Progenitor cell of endocrine pancreas (in vitro differentiated cells): ENCODE measurements around the gene MMAB. TPM values are rescaled to one million over a fixed set of nuclear protein-coding genes. Genes with fewer than 3 reads are reported as not detected.

Source experiments
- DNase-seq: peaks from one replicate; pipeline ENCODE4 v3.0.0; 2021; ENCODE audit warnings: low spot score; ENCODE audit not compliant: unreplicated experiment
- H3K27ac Mint-ChIP-seq: 2 replicates; pipeline ENCODE4 v1.8.0; 2021; ENCODE audit warnings: mild to moderate bottlenecking, moderate library complexity, mixed read lengths
- H3K27me3 Mint-ChIP-seq: 2 replicates; pipeline ENCODE4 v1.8.0; 2021; ENCODE audit warnings: mixed read lengths
- H3K36me3 Mint-ChIP-seq: 2 replicates; pipeline ENCODE4 v1.8.0; 2022; ENCODE audit warnings: mixed read lengths; ENCODE audit not compliant: insufficient read depth
- H3K4me1 Mint-ChIP-seq: 2 replicates; pipeline ENCODE4 v1.8.0; 2021; ENCODE audit warnings: low read depth, mixed read lengths
- H3K4me3 Mint-ChIP-seq: 2 replicates; pipeline ENCODE4 v1.8.0; 2021; ENCODE audit warnings: low read depth, mild to moderate bottlenecking, moderate library complexity, mixed read lengths
- H3K9me3 Mint-ChIP-seq: 2 replicates; pipeline ENCODE4 v1.8.0; 2021; ENCODE audit warnings: low read depth, mixed read lengths
- CTCF ChIP-seq: fragments of 200-600 bp; sonication (generic); IDR thresholded peaks from one replicate; pipeline ENCODE4 v1.5.0; 2021; ENCODE audit warnings: antibody characterized with exemption, mild to moderate bottlenecking; ENCODE audit not compliant: unreplicated experiment
- long read RNA-seq: library from polyadenylated mRNA; unstranded; transcript quantifications from one replicate; pipeline ENCODE4 v2.0.0, GENCODE V29; 2020
- total RNA-seq: library from RNA; stranded (reverse); gene quantifications from 2 replicates; pipeline ENCODE4 v1.2.1, GENCODE V29; 2021

MMAB gene
- total RNA-seq: 35.3 and 39.3 TPM in 2 replicates
- long read RNA-seq, full-length matches to known transcripts: 37 of 57 reads
- long read RNA-seq, partial matches to known transcripts: 2 of 57 reads
- long read RNA-seq, other reads (novel, unspliced or antisense): 18 of 57 reads

DNA sequence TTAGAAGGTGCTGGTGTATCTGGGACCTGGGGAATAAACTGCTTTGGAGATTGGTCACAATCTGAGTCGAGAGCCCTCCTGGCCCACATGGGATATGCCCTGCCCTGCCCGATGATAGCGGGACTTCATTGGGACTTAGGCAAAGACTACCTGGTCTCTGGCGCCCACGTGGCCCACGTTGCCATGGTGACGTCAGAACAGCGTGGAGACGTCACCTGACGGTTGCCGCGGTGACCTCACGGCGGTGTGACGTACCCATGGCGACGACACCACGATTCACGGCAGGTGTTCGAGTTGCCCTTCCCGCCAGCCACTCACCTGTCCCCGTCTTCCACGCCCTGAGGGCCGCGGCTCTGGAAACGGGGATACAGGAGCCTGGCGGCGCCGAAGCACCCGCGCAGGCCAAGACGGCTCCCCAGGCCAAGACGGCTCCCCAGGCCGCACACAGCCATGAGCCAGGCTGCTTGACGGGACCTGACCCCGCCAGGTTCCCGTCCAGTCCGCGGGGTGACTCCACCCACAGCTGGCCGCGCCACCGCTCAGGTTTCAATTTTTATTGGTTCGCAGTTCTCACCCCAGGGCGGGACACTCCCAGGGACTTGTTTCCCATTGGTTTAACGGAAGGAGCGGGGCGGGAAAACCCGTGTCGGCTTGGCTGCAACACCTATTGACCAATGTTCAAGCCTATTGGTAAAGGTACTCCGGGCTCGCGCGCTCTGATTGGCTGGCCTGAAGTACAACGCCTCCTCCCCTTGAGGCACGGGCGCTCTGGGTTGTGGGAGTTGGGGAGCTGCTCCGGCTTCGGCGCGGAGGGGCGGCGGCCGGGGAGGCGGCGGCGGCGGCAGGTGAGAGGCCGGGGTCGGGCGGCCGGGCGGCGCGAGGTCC is at the start of gene MMAB, which contains the start of gene MVK:
TSS of gene MMAB (minus strand) at position 476 of the 885 bp plus-strand sequence. CDS start at position 452, 24 bp downstream.
TSS of gene MVK (plus strand) at position 766 of the 885 bp plus-strand sequence. CDS start 1,029 bp downstream, outside the sequence.
- peak within 1 kb of the TSS; percentile 97 for H3K27ac Mint-ChIP-seq
- no peak for TF ChIP-seq CTCF
- peak; percentile 97 for DNase-seq
- peaks cover 18% of the 10 kb centered on the region for H3K4me1 Mint-ChIP-seq
- no peaks in the 10 kb centered on the region for H3K27me3 Mint-ChIP-seq
- H3K36me3 Mint-ChIP-seq: peaks cover 4% of the 10 kb centered on the region
- H3K9me3 Mint-ChIP-seq: no peaks in the 10 kb centered on the region
- peak within 1 kb of the TSS; percentile 88 for H3K4me3 Mint-ChIP-seq

- Mint-ChIP-seq H3K4me1 (peaks cover 7% of the 10 kb centered on the region), H3K9me3 (no peaks in the 10 kb centered on the region), H3K27me3 (peaks cover 39% of the 10 kb centered on the region), H3K4me3 (no peak overlapping the region), H3K36me3 (no peaks in the 10 kb centered on the region), H3K27ac (no peak overlapping the region)
- no peak for DNase-seq
- no peak for TF ChIP-seq CTCF
Observed at GRCh38 chr12:109621901-109622364, 48.6 kb upstream of the MMAB start.

DNA sequence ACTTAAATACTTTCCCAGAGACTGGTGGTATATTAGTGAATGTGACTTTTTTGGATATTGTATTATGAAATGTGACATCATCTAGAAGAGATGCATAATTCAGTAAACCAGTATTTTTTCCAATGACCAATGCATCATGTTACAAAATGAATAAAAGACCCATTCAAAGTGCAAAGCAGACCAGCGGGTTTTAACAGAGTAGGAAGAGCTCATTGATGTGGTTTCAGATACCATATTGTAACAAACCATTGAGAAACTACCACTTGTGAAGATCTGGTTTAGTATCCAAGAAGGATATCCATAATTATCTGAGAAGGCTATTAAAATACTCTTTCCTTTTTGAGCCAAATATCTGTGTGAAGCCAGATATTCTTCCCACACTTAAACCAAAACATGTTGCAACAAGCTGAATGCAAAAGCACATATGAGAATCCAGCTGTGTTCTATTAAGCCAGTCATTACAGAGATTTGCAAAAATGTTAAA is 47.9 kb upstream of the MMAB start:
- H3K4me1 Mint-ChIP-seq: peaks cover 8% of the 10 kb centered on the region
- DNase-seq: no peak
- TF ChIP-seq CTCF: no peak
- no peaks in the 10 kb centered on the region for H3K9me3 Mint-ChIP-seq
- H3K27ac Mint-ChIP-seq: no peak overlapping the region
- H3K4me3 Mint-ChIP-seq: no peak overlapping the region
- peaks cover 43% of the 10 kb centered on the region for H3K27me3 Mint-ChIP-seq
- no peaks in the 10 kb centered on the region for H3K36me3 Mint-ChIP-seq

DNA sequence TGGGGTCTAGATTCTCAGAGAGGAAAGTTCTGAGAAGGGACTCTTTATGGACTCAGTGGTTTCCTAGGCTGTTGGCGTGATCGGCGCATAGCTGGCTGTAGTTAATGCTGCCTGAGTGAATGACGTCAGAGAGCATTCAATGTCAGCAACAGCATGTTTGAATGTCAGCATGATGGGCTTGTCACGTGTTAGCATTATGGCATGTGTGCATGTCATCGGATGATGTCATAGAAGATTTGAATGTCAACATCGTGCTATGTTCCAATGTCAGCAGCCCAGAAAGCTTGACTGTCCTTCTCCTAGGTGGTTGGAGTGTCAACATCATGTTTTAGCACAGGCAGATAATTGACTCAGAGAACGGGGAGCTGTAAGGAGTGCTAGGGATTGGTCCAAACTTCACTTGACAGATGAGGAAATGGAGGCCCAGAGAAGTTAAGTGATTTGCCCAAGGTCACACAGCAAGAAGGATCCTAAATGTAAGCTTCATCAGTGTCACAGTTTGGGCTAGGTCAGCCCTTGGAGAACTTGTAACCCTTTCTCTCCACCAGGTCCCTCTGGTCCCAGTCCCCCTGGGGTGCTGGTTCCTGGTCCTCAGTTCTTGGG is 45.8 kb upstream of the MMAB start:
- no peak overlapping the region for H3K4me3 Mint-ChIP-seq
- H3K27ac Mint-ChIP-seq: no peak overlapping the region
- peaks cover 43% of the 10 kb centered on the region for H3K27me3 Mint-ChIP-seq
- H3K4me1 Mint-ChIP-seq: peaks cover 17% of the 10 kb centered on the region
- no peak for DNase-seq
- TF ChIP-seq CTCF: no peak
- no peaks in the 10 kb centered on the region for H3K9me3 Mint-ChIP-seq
- H3K36me3 Mint-ChIP-seq: no peaks in the 10 kb centered on the region

DNA sequence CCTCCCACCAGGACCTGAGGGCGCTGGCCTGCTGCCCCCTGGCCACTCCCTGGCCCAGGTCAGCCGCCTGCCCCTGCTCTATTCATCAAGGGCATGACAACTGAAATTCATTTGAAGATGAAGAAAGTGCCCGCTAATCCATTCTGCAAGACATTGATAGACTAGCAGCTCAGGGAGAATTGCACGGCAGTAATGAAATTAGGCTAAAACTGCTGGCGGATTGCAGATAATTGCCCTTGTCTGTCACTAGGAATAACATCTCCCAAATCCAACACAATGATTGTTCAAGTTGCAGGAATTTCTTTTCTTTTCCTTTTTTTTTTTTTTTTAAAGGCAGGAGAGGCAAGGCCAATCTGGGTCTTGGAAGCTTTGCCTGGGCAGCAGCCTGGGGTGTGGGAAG is 44.8 kb upstream of the MMAB start:
- H3K27me3 Mint-ChIP-seq: peaks cover 45% of the 10 kb centered on the region

More for the DNA sequence above, 44.8 kb upstream of the MMAB start:
- Mint-ChIP-seq H3K9me3 (no peaks in the 10 kb centered on the region), H3K4me3 (no peak overlapping the region), H3K27ac (no peak overlapping the region), H3K4me1 (peaks cover 27% of the 10 kb centered on the region), H3K36me3 (no peaks in the 10 kb centered on the region)
- TF ChIP-seq CTCF: no peak
- DNase-seq: no peak
